ENCODE data around the gene HIVEP3. TPM values are rescaled to one million over a fixed set of nuclear protein-coding genes. Genes with fewer than 3 reads are reported as not detected.

The HIVEP3 gene
- total and polyA plus RNA-seq, 2 of the 13 experiments (the other 11 are each of a cell fraction or from before 2014, with no cell fraction given), result 0.05 TPM; not detected in 1

DNA sequence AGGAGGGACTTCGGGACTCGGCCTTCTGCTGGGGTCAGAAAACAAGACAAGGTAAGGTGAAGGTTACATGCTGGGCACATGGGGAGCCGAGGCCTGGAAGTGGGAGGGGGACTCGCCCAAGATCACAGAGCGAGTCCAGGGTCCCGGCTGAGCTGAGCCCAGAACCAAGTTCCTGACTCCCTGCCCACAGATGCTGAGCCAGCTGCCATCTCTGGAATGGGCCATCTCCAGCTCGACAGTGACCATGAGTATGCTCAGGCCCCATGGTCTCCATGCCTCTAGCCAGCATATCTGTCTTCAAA is 407.5 kb downstream of the HIVEP3 start:
- BruUV-seq (replicated peaks), result no TSS peak
- Histone ChIP-seq H3K9ac (ENCODE audit: insufficient read depth, low read depth, low read length) (no peak overlapping the region), H3K79me2 (ENCODE audit: insufficient read depth, low read length) (no peaks in the 10 kb centered on the region), H3K27me3 (ENCODE audit: control insufficient read depth in 1 of 2, insufficient read depth in 2 of 2, low read length in 2 of 2) (peaks cover 1 to 22% of the 10 kb centered on the region in 2 experiments; a peak in 3 of 5 replicates), H3K9me3 (ENCODE audit: low read length) (no peaks in the 10 kb centered on the region), H3K27ac (ENCODE audit: extremely low read length, insufficient read depth, low read length) (no peak overlapping the region), H3K4me3 (replicated peaks in 1 of 3; ENCODE audit: insufficient read depth in 1 of 3, low read depth in 2 of 3, low read length in 3 of 3) (no peak overlapping the region), H4K20me1 (ENCODE audit: insufficient read depth, low read length) (no peaks in the 10 kb centered on the region), H2AFZ (ENCODE audit: low read length) (no peak overlapping the region), H3K36me3 (replicated peaks in 1 of 2; ENCODE audit: control insufficient read depth in 1 of 2, insufficient read depth in 2 of 2, low read length in 2 of 2) (no peaks in the 10 kb centered on the region), H3K4me2 (ENCODE audit: low read depth, low read length) (no peak overlapping the region), H3K4me1 (ENCODE audit: insufficient read depth, low read length) (0 out of 2 replicates have a peak, but pooled peaks cover 5% of the 10 kb centered on the region)
- FAIRE-seq (no peak), DNase-seq (ENCODE audit: low spot score) (no peak), ATAC-seq (no peak)
- WGBS (ENCODE audit: low lambda C conversion rate), result 29% methylated on average over 3 of the region's 7 CpGs
- ChIA-PET CTCF (ENCODE audit: low intra/inter-chr PET ratio, low total read pairs) (no interaction called here), POLR2A (no interaction called here)
- intact Hi-C loops (cut with micrococcal nuclease; ENCODE audit: unreplicated experiment) (no loop called here), in situ Hi-C loops (cut with HindIII; ENCODE audit: extremely low pct_ligation_motif_present, low pct_unique_long_range_greater_than_20kb) (no loop called here)
- no peak for TF ChIP-seq SMC3 (IDR thresholded peaks at IDR 0.05; ENCODE audit: low read length)
- TF ChIP-seq, protein P1, sequence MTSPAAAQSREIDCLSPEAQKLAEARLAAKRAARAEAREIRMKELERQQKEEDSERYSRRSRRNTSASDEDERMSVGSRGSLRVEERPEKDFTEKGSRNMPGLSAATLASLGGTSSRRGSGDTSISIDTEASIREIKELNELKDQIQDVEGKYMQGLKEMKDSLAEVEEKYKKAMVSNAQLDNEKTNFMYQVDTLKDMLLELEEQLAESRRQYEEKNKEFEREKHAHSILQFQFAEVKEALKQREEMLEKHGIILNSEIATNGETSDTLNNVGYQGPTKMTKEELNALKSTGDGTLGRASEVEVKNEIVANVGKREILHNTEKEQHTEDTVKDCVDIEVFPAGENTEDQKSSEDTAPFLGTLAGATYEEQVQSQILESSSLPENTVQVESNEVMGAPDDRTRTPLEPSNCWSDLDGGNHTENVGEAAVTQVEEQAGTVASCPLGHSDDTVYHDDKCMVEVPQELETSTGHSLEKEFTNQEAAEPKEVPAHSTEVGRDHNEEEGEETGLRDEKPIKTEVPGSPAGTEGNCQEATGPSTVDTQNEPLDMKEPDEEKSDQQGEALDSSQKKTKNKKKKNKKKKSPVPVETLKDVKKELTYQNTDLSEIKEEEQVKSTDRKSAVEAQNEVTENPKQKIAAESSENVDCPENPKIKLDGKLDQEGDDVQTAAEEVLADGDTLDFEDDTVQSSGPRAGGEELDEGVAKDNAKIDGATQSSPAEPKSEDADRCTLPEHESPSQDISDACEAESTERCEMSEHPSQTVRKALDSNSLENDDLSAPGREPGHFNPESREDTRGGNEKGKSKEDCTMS (CRISPR knock-in tag; conservative IDR thresholded peaks at IDR 0.05), result no peak
- TF ChIP-seq ZNF460 (CRISPR knock-in tag; IDR thresholded peaks at IDR 0.05; ENCODE audit: borderline replicate concordance), result no peak
- no peak for TF ChIP-seq MXI1 (IDR thresholded peaks at IDR 0.05; ENCODE audit: borderline replicate concordance, low read depth, low read length)
- TF ChIP-seq EP300 (IDR thresholded peaks at IDR 0.05; ENCODE audit: low read depth in 2 of 2, low read length in 2 of 2), result no peak
- TF ChIP-seq EP300 (CRISPR knock-in tag; IDR thresholded peaks at IDR 0.05; ENCODE audit: borderline replicate concordance), result no peak
- no peak for TF ChIP-seq ZNF616 (CRISPR knock-in tag; IDR thresholded peaks at IDR 0.05; ENCODE audit: low read depth)
- no peak for TF ChIP-seq FOSL2 (CRISPR knock-in tag; IDR thresholded peaks at IDR 0.05)
- no peak for TF ChIP-seq NCOA5 (CRISPR knock-in tag; IDR thresholded peaks at IDR 0.05)

Measured in HepG2 (cell line).